Measurements from ENCODE around the gene RET. TPM values are rescaled to one million over a fixed set of nuclear protein-coding genes. Genes with fewer than 3 reads are reported as not detected.

RET gene
- total RNA-seq: 0.44 and 0.50 TPM in 2 replicates
- polyA plus RNA-seq: not detected in 2 replicates

DNA sequence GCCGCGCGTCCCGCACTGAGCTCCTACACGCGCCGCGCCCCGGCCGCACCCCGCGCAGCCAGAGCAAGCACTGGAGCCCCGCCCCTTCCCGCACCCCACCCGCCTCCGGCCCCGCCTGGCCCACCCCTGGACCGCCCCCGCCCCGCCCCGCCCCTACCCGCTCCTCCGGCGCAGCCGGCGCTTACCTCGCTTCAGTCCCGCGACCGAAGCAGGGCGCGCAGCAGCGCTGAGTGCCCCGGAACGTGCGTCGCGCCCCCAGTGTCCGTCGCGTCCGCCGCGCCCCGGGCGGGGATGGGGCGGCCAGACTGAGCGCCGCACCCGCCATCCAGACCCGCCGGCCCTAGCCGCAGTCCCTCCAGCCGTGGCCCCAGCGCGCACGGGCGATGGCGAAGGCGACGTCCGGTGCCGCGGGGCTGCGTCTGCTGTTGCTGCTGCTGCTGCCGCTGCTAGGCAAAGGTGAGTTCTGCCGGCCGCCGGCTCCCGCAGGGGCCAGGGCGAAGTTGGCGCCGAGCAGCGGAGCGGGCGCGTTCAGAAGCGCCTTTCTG lies at the start of gene RET:
Gene RET, plus strand, starts transcription at position 194 of the 545 bp plus-strand sequence. Its CDS starts 190 bp downstream, at position 384.
- no peaks in the 10 kb centered on the region for H3K9me2 ChIP-seq (replicated peaks; ENCODE audit: insufficient read depth)
- 2% methylated on average over 35 of the region's 78 CpGs for WGBS (ENCODE audit: low lambda C conversion rate, missing lambda C conversion rate)
- H3K27me3 ChIP-seq: peaks cover 52% of the 10 kb centered on the region
- DNase-seq (ENCODE audit: low spot score): peak; percentile 21
- H3K4me3 ChIP-seq: peak within 1 kb of the TSS; percentile 16
- no peaks in the 10 kb centered on the region for H4K20me1 ChIP-seq (ENCODE audit: insufficient read depth, poor library complexity, severe bottlenecking)
- H3K4me1 ChIP-seq (ENCODE audit: insufficient read depth): no peaks in the 10 kb centered on the region
- no peak within 1 kb of the TSS for H3K27ac ChIP-seq
- TF ChIP-seq EZH2 (IDR thresholded peaks at IDR 0.05; ENCODE audit: borderline replicate concordance): peak; percentile 54
- TF ChIP-seq EZH2phosphoT487 (IDR thresholded peaks at IDR 0.05; ENCODE audit: low read depth, severe bottlenecking, unreplicated experiment): no peak
- TF ChIP-seq, protein P1, sequence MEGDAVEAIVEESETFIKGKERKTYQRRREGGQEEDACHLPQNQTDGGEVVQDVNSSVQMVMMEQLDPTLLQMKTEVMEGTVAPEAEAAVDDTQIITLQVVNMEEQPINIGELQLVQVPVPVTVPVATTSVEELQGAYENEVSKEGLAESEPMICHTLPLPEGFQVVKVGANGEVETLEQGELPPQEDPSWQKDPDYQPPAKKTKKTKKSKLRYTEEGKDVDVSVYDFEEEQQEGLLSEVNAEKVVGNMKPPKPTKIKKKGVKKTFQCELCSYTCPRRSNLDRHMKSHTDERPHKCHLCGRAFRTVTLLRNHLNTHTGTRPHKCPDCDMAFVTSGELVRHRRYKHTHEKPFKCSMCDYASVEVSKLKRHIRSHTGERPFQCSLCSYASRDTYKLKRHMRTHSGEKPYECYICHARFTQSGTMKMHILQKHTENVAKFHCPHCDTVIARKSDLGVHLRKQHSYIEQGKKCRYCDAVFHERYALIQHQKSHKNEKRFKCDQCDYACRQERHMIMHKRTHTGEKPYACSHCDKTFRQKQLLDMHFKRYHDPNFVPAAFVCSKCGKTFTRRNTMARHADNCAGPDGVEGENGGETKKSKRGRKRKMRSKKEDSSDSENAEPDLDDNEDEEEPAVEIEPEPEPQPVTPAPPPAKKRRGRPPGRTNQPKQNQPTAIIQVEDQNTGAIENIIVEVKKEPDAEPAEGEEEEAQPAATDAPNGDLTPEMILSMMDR (IDR thresholded peaks at IDR 0.05; ENCODE audit: poor library complexity): no peak
- H3K36me3 ChIP-seq (replicated peaks; ENCODE audit: insufficient read depth, low read depth): no peaks in the 10 kb centered on the region
- H2AFZ ChIP-seq: no peak within 1 kb of the TSS
- no peaks in the 10 kb centered on the region for H3K79me2 ChIP-seq
- H3K4me2 ChIP-seq: peak within 1 kb of the TSS; percentile 90
- H3K9me3 ChIP-seq (ENCODE audit: low read depth): no peaks in the 10 kb centered on the region

DNA sequence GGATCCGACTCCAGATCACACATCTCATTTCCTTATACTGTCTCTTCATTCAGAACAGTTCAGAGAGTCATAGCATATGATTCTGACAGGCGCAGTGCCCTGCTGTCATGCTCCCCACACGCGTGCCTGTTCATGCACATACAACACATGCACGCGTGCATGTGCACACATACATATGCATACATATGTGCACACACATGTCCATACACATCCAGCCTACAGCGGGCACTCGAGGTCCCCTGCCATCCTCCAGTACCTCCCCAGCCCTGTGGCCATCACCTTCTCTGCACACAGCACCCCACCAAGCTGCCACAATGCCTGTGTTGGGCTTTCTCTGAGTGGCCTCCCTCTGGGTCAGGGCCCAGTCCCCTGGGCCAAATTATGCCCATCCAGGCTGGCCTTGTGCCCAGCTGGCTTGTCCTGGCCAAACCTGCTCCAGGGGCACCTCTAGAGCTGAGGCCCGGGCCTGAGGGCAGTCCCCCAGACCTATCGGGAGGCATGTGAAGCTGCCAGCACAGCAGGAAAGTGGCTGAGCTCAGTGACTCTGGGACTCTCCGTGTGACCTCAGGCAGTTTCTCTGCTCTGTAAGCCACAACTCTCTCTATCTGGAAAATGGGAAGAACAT lies 49.4 kb upstream of the RET start:
- Histone ChIP-seq H3K9me3 (ENCODE audit: low read depth) (no peaks in the 10 kb centered on the region), H4K20me1 (ENCODE audit: insufficient read depth, poor library complexity, severe bottlenecking) (no peaks in the 10 kb centered on the region), H2AFZ (no peak overlapping the region), H3K4me2 (no peak overlapping the region), H3K79me2 (no peaks in the 10 kb centered on the region), H3K36me3 (replicated peaks; ENCODE audit: insufficient read depth, low read depth) (no peaks in the 10 kb centered on the region), H3K4me3 (no peak overlapping the region), H3K27me3 (peaks cover 18% of the 10 kb centered on the region), H3K4me1 (ENCODE audit: insufficient read depth) (peaks cover 5% of the 10 kb centered on the region), H3K9me2 (replicated peaks; ENCODE audit: insufficient read depth) (no peaks in the 10 kb centered on the region), H3K27ac (no peak overlapping the region)
- TF ChIP-seq EZH2 (IDR thresholded peaks at IDR 0.05; ENCODE audit: borderline replicate concordance): no peak
- TF ChIP-seq EZH2phosphoT487 (IDR thresholded peaks at IDR 0.05; ENCODE audit: low read depth, severe bottlenecking, unreplicated experiment): no peak
- TF ChIP-seq, protein P1 (IDR thresholded peaks at IDR 0.05; ENCODE audit: poor library complexity): no peak
- 91% methylated on average over 11 of the region's 11 CpGs for WGBS (ENCODE audit: low lambda C conversion rate, missing lambda C conversion rate)
- DNase-seq (ENCODE audit: low spot score): no peak

DNA sequence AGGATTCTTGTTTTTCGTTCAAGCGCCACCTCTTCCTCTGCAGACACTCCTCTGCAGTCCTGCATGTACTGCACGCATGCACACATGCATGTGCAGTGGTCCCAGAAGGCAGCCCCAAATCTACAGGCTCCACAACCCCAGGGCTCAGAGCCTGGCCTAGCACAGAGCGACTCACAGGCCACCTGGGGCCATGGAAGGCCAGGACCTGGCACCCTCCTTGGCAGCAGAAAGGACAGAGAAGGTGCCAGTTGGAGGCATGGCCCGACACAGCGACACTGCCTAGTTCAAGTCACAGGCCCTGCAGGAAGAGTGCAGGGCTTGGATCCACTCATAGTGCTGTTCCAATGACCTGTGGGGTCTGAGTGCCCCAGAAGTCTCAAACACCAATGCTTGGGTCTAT lies 48.7 kb upstream of the RET start:
- H3K4me1 ChIP-seq (ENCODE audit: insufficient read depth): peaks cover 5% of the 10 kb centered on the region
- H3K9me3 ChIP-seq (ENCODE audit: low read depth): no peaks in the 10 kb centered on the region
- peaks cover 18% of the 10 kb centered on the region for H3K27me3 ChIP-seq
- no peak overlapping the region for H3K4me2 ChIP-seq
- no peaks in the 10 kb centered on the region for H4K20me1 ChIP-seq (ENCODE audit: insufficient read depth, poor library complexity, severe bottlenecking)
- DNase-seq (ENCODE audit: low spot score): no peak
- no peaks in the 10 kb centered on the region for H3K36me3 ChIP-seq (replicated peaks; ENCODE audit: insufficient read depth, low read depth)
- no peaks in the 10 kb centered on the region for H3K9me2 ChIP-seq (replicated peaks; ENCODE audit: insufficient read depth)
- WGBS (ENCODE audit: low lambda C conversion rate, missing lambda C conversion rate): 93% methylated on average over 6 of the region's 6 CpGs
- TF ChIP-seq EZH2 (IDR thresholded peaks at IDR 0.05; ENCODE audit: borderline replicate concordance): no peak
- TF ChIP-seq EZH2phosphoT487 (IDR thresholded peaks at IDR 0.05; ENCODE audit: low read depth, severe bottlenecking, unreplicated experiment): no peak
- TF ChIP-seq, protein P1 (IDR thresholded peaks at IDR 0.05; ENCODE audit: poor library complexity): no peak
- no peak overlapping the region for H3K27ac ChIP-seq
- H3K79me2 ChIP-seq: no peaks in the 10 kb centered on the region
- no peak overlapping the region for H3K4me3 ChIP-seq
- no peak overlapping the region for H2AFZ ChIP-seq

Measured in hepatocyte (in vitro differentiated cells).